NCI-H2196 treated with DMSO at 0.1 percent for 48 hours (cell line): ENCODE results near the gene FOXP4.
A peak's percentile ranks its signal among the peaks of the same experiment; 100 is the strongest.

Experiments used
- DNase-seq: peaks from one replicate; lab custom pipeline; 2025; ENCODE audit not compliant: unreplicated experiment; lab: John Stamatoyannopoulos, UW

The FOXP4 gene

GRCh38 chr6:41622206-41622988, 76.2 kb downstream of the FOXP4 start:
- no peak for DNase-seq

- DNase-seq: no peak
Measured at GRCh38 chr6:41623330-41623729, 77.1 kb downstream of the FOXP4 start.

- DNase-seq: no peak
Measured at GRCh38 chr6:41624621-41625380, 78.6 kb downstream of the FOXP4 start.

GRCh38 chr6:41625442-41625841, 79.3 kb downstream of the FOXP4 start:
- peak; percentile 13 for DNase-seq

GRCh38 chr6:41626022-41626421, 79.8 kb downstream of the FOXP4 start:
- DNase-seq: no peak

GRCh38 chr6:41626917-41627316, 80.7 kb downstream of the FOXP4 start:
- no peak for DNase-seq

- DNase-seq: no peak
Measured at GRCh38 chr6:41629128-41629527, 82.9 kb downstream of the FOXP4 start.

GRCh38 chr6:41630069-41630468, 83.9 kb downstream of the FOXP4 start:
- no peak for DNase-seq

- DNase-seq: no peak
Measured at GRCh38 chr6:41630946-41631345, 84.8 kb downstream of the FOXP4 start.

- DNase-seq: no peak
Measured at GRCh38 chr6:41633056-41633634, 87.0 kb downstream of the FOXP4 start.

- no peak for DNase-seq
Measured at GRCh38 chr6:41634657-41635056, 88.5 kb downstream of the FOXP4 start.

GRCh38 chr6:41635365-41635764, 89.2 kb downstream of the FOXP4 start:
- DNase-seq: no peak

GRCh38 chr6:41636833-41637193, 90.6 kb downstream of the FOXP4 start:
- DNase-seq: no peak

GRCh38 chr6:41637194-41638001, 91.2 kb downstream of the FOXP4 start:
- DNase-seq: no peak

GRCh38 chr6:41638002-41638934, 92.1 kb downstream of the FOXP4 start, which contains the start of gene MDFI:
TSS of gene MDFI (plus strand) at chr6:41638468. CDS start at chr6:41638750, 282 bp downstream.
- DNase-seq: no peak

- no peak for DNase-seq
Measured at GRCh38 chr6:41638935-41639808, 93.0 kb downstream of the FOXP4 start.

GRCh38 chr6:41639809-41640371, 93.7 kb downstream of the FOXP4 start:
- DNase-seq: no peak

GRCh38 chr6:41640426-41640825, 94.2 kb downstream of the FOXP4 start:
- no peak for DNase-seq
